ENCODE measurements around the gene TTC39B.

Gene TTC39B

GRCh38 chr9:15248621-15249020 is 58.4 kb downstream of the TTC39B start:
- DNase-seq (ENCODE audit: low spot score), result no peak
- TF ChIP-seq CTCF (IDR thresholded peaks at IDR 0.05; ENCODE audit: extremely low read depth, insufficient read depth, missing control alignments), result no peak
- in situ Hi-C loops (cut with MboI; ENCODE audit: low pct_unique_long_range_greater_than_20kb, low sequenced_read_pairs, unreplicated experiment), result no loop called here

- in situ Hi-C loops (cut with MboI; ENCODE audit: low pct_unique_long_range_greater_than_20kb, low sequenced_read_pairs, unreplicated experiment), result no loop called here
- no peak for DNase-seq (ENCODE audit: low spot score)
- TF ChIP-seq CTCF (IDR thresholded peaks at IDR 0.05; ENCODE audit: extremely low read depth, insufficient read depth, missing control alignments), result no peak
Measured at GRCh38 chr9:15248081-15248480, 58.9 kb downstream of the TTC39B start.

- DNase-seq (ENCODE audit: low spot score), result no peak
- in situ Hi-C loops (cut with MboI; ENCODE audit: low pct_unique_long_range_greater_than_20kb, low sequenced_read_pairs, unreplicated experiment), result no loop called here
- TF ChIP-seq CTCF (IDR thresholded peaks at IDR 0.05; ENCODE audit: extremely low read depth, insufficient read depth, missing control alignments), result no peak
Measured at GRCh38 chr9:15246708-15247107, 60.3 kb downstream of the TTC39B start.

GRCh38 chr9:15246243-15246642 is 60.8 kb downstream of the TTC39B start:
- in situ Hi-C loops (cut with MboI; ENCODE audit: low pct_unique_long_range_greater_than_20kb, low sequenced_read_pairs, unreplicated experiment), result no loop called here
- TF ChIP-seq CTCF (IDR thresholded peaks at IDR 0.05; ENCODE audit: extremely low read depth, insufficient read depth, missing control alignments), result no peak
- no peak for DNase-seq (ENCODE audit: low spot score)

GRCh38 chr9:15244001-15244441 is 63.0 kb downstream of the TTC39B start:
- TF ChIP-seq CTCF (IDR thresholded peaks at IDR 0.05; ENCODE audit: extremely low read depth, insufficient read depth, missing control alignments), result no peak
- in situ Hi-C loops (cut with MboI; ENCODE audit: low pct_unique_long_range_greater_than_20kb, low sequenced_read_pairs, unreplicated experiment), result no loop called here
- no peak for DNase-seq (ENCODE audit: low spot score)

GRCh38 chr9:15243081-15243480 is 63.9 kb downstream of the TTC39B start:
- in situ Hi-C loops (cut with MboI; ENCODE audit: low pct_unique_long_range_greater_than_20kb, low sequenced_read_pairs, unreplicated experiment), result no loop called here
- TF ChIP-seq CTCF (IDR thresholded peaks at IDR 0.05; ENCODE audit: extremely low read depth, insufficient read depth, missing control alignments), result no peak
- DNase-seq (ENCODE audit: low spot score), result no peak

GRCh38 chr9:15240927-15241326 is 66.1 kb downstream of the TTC39B start:
- no peak for DNase-seq (ENCODE audit: low spot score)
- in situ Hi-C loops (cut with MboI; ENCODE audit: low pct_unique_long_range_greater_than_20kb, low sequenced_read_pairs, unreplicated experiment), result no loop called here
- no peak for TF ChIP-seq CTCF (IDR thresholded peaks at IDR 0.05; ENCODE audit: extremely low read depth, insufficient read depth, missing control alignments)
